Erythroblast (primary cell): ENCODE measurements around the gene CHD5.

Experiments used
- GATA1 ChIP-seq: IDR thresholded peaks from 2 replicates; pipeline ENCODE4 v1.6.1; 2011; ENCODE audit warnings: low read depth, mild to moderate bottlenecking, control low read depth, low read length, moderate library complexity
- POLR2A ChIP-seq: IDR thresholded peaks from 2 replicates; pipeline ENCODE4 v1.6.1; 2011; ENCODE audit warnings: mild to moderate bottlenecking, low read length

DNA sequence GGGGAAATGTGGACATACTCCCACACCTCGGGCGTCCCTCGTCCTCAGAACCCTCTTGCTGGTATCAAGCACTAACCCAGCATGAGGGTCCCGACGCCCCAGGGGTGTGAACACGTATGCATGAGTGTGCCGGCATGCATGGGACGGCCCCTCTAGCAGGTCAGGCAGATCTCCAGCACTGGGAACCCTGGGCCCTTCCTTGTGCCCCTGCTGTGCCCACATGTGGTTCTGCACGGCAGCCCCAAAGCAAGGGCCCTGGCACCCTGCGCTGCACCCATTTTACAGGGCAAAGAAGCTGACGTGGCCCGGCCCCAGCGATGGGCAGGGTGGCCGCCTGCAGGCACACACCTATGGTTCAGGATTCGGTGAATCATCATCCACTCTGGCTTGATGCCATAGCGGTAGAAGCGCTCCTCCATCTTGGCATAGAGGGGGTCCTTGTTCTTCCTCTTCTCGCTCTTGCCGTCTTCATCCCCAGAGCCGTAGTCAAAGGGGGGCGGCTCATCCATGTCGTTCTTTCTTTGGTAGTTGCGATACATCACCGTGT is 34.2 kb downstream of the CHD5 start:
- TF ChIP-seq POLR2A (no peak), GATA1 (no peak)
